NCI-H1417 treated with DMSO at 0.1 percent for 48 hours (cell line): ENCODE results near the gene RAC3.

Experiments
- DNase-seq: peaks from one replicate; lab custom pipeline; 2025; lab: John Stamatoyannopoulos, UW

RAC3 gene

GRCh38 chr17:82055965-82056728 lies 24.7 kb downstream of the RAC3 start:
- no peak for DNase-seq

DNA sequence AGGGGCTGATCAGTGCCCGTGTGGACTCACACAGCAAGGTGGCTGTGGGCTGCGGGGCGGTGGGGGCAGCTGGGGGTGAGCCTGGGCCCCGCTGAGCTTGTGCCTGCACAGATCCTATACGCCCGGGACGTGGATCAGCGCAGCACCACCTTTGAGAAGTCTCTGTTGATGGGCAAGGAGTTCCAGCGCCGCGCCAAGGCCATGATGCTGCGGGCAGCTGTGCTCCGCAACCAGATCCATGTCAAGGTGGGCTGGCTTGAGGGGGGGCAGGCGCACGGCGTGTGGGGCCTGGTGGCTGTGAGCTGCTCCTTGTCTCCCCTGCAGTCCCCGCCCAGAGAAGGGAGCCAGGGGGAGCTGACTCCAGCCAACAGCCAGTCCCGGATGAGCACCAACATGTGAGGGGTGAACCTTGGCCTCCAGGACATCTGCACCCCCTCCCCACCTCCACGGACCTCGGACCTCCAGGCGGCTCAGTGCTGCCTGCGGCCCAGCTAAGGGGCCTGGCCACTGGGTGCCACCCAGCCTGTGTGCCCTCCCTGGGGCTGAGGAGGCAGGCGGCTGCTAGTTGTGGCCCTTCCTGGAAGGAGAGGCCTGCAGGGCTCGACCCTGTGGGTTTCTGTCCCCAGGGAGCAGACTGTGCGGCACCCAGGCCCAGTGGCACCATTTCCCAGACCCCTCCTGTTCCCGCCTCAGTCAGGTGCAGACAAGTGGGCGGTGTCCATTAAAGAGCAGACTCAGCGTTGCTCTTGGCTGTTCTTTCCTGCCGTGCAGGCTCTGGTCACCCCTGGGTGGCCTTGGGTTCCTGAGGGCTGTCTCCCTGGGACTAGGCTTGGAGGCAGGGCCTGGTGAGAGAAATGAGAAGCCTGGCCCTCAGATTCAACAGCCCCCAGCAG lies 25.5 kb downstream of the RAC3 start:
- DNase-seq: no peak

GRCh38 chr17:82058230-82058854 lies 26.9 kb downstream of the RAC3 start:
- no peak for DNase-seq

- DNase-seq: no peak
Measured at GRCh38 chr17:82058855-82059249, 27.4 kb downstream of the RAC3 start.

DNA sequence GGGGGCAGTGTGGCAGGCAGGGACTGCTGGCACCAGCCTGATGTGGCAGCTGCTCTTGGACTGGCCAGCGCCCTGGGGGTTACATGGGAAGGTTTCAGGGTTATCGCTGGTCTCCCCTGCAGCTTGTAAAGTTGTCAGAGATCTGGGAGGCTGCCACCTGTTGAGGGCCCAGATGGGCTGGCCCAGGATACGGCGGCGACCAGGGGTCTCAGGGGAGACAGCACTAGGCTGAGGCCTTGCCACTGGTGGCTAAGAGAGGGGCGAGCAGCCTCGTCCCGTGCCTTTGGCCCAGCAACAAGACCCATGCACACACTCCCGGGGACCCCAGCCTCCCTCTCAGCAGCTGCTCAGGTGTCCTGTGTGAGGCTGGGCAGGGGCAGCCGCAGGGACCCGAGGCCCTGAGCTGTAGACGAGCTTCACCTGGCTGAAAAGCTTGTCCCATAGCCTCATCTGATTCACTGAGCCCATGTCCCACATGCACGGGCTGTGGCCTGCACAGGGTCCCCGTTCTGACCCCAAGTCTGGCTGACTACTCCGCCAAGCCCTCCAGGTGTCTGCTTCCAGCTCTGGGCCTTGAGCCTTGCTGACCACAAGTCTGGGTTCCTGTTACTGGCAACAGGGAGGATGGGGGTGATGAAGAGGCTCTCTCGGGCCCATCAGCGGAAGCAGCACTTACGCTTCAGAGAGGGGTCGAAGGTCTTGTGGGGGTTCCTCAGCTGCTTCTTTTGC lies 28.0 kb downstream of the RAC3 start:
- DNase-seq: no peak

- DNase-seq: no peak
Measured at GRCh38 chr17:82060001-82060380, 28.5 kb downstream of the RAC3 start.

- no peak for DNase-seq
Measured at GRCh38 chr17:82060614-82061013, 29.1 kb downstream of the RAC3 start.

GRCh38 chr17:82061047-82061925 lies 29.8 kb downstream of the RAC3 start:
- no peak for DNase-seq

- no peak for DNase-seq
Measured at GRCh38 chr17:82062076-82062983, 30.9 kb downstream of the RAC3 start.

- no peak for DNase-seq
Measured at GRCh38 chr17:82062984-82063368, 31.5 kb downstream of the RAC3 start.

GRCh38 chr17:82063424-82064415 lies 32.2 kb downstream of the RAC3 start:
- DNase-seq: no peak

DNA sequence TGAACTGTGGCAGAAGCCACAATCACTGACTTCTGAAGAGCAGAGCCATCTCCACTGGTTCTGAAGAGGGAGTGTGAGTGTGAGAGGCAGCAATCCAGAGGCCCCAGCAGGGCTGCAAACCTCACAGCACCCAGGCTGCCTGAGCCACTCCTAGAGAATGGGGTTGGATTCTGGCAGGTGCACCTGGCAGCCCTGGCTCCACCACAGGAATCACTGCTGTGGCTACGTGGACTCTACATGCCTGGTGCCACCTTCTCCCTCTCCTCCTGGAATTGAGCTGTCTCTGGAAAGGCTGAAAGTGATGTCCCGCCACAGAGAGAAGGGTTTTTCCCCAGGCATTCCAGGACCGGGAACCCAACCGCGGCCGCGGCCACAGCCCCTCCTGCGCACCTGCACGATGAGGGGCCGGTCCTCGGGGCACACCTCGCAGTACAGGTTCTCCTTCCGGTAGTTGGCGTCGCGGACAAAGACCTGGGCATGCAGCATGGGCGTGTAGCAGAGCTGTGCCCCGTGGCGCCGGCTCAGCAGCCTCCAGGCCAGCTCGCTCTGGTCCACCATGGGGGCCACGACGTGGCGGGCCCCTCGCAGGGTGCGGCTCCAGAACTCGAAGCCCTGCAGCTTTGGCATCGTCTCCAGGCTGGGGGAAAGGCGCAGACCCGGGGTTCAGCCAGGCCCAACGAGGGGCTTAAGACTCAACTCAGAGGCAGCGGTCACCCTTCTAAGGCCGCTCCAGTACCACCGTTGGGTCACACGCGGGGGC lies 33.1 kb downstream of the RAC3 start:
- no peak for DNase-seq

DNA sequence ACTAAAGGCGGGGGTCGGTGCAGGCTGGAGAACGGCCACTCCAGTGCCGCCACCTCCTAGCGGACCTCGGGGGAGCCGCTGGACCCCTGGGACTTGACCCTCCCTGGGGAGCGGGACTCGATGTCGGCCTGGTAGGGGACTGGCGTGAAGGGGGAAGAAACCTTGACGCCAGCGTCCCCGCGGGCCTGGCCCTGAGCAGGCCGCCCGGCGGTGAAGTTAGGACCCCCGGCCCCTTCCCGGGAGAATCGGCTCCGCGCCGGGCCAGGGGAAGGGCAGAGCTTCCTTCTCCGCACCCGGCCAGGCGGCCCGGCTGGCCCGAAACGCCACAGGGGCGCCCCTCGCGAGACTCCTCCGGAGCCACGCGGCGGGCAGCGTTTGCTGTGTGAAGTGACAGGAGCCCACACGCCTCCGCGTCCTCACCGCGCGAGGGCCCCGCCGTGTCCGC lies 33.7 kb downstream of the RAC3 start:
- DNase-seq: no peak

GRCh38 chr17:82065638-82066303 lies 34.3 kb downstream of the RAC3 start, which contains the start of gene DUS1L:
Gene DUS1L, minus strand, starts transcription at chr17:82065804. Its CDS starts 745 bp downstream, at chr17:82065059.
- DNase-seq: no peak

- DNase-seq: no peak
Measured at GRCh38 chr17:82070611-82071010, 39.1 kb downstream of the RAC3 start.

DNA sequence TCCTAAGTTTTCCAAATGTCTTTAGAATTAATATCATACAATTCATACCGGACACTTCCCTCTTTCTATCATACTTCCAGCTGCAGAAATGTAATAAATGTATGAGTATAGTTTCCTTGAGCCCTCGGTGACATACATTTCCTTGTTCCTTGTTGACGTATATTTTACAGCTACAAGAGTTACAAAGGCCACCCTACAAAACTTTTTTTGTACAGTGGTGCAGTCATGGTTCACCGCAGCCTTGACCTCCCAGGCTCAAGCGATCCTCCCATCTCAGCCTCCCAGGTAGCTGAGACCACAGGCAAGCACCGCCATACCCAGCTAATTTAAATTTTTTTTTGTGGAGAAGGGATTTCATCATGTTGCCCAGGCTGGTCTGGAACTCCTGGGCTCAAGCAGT lies 41.3 kb downstream of the RAC3 start:
- no peak for DNase-seq

- DNase-seq: no peak
Measured at GRCh38 chr17:82073446-82073845, 42.0 kb downstream of the RAC3 start.
